Right lobe of liver (tissue), 6 donors: ENCODE measurements around the gene APOBEC3G. TPM values are rescaled to one million over a fixed set of nuclear protein-coding genes. Genes with fewer than 3 reads are reported as not detected.

Experiments
- ATAC-seq, 4 donors: fragments of 200-7000 bp; cut with Tn5 transposase; one replicate each; pipeline ENCODE4 v1.9.1; 2020; ENCODE audit warnings: mild to moderate bottlenecking in 4 of 4, moderate library complexity in 4 of 4
- DNase-seq, 3 donors: peaks; one replicate each; pipeline ENCODE4 v3.0.0-alpha.2; 2020
- H3K27ac ChIP-seq, 3 donors: fragments of 200-600 bp; one replicate each; pipeline ENCODE4 v1.8.0; 2022
- H3K27me3 ChIP-seq, 2 donors: fragments of 200-600 bp; one replicate each; pipeline ENCODE4 v1.8.0; 2022
- H3K36me3 ChIP-seq, 4 donors: fragments of 200-600 bp; sonication (generic) in 1 of 4; one replicate each; pipeline versions ENCODE4 v1.5.1 to v1.8.0; 2017 to 2022; ENCODE audit warnings: control low read depth in 1 of 4
- H3K4me1 ChIP-seq, 4 donors: fragments of 200-600 bp; sonication (generic) in 1 of 4; one replicate each; pipeline versions ENCODE4 v1.5.1 to v1.8.0; 2017 to 2022; ENCODE audit warnings: control low read depth in 1 of 4
- H3K4me3 ChIP-seq, 3 donors: fragments of 200-600 bp; one replicate each; pipeline ENCODE4 v1.8.0; 2022
- H3K9me3 ChIP-seq, 4 donors: fragments of 200-600 bp; sonication (generic) in 1 of 4; one replicate each; pipeline versions ENCODE4 v1.5.1 to v1.8.0; 2017 to 2022; ENCODE audit warnings: control low read depth in 1 of 4
- CTCF ChIP-seq, 4 donors: fragments of 200-600 bp in 3 of 4; fragments of 450-650 bp in 1 of 4; IDR thresholded peaks; one replicate each; pipeline versions ENCODE4 v1.5.1 to v1.8.0; 2016 to 2022; ENCODE audit warnings: antibody characterized with exemption in 4 of 4, mild to moderate bottlenecking in 2 of 4
- POLR2A ChIP-seq: fragments of 450-650 bp; IDR thresholded peaks from one replicate; pipeline ENCODE4 v1.6.1; 2017; ENCODE audit warnings: antibody characterized with exemption, mild to moderate bottlenecking
- WGBS: methylation state at CpG from one replicate; pipeline ENCODE4 v1.1.6; 2018; ENCODE audit warnings: low coverage, low lambda C conversion rate; ENCODE audit not compliant: insufficient coverage; ENCODE audit errors: missing lambda C conversion rate; 5-methylcytosine and 5-hydroxymethylcytosine counted together
- intact Hi-C, 2 donors: fragments of 100-400 bp; cut with DNase I; formaldehyde crosslinking; loops; one replicate each; pipeline versions ENCODE4 v1.11.2 to v1.14.1; 2022
- total RNA-seq, 6 experiments: library from RNA; depleted of rRNA in 2 of 6; stranded (reverse); fragments of >200 nt in 2 of 6; fragmentation: NEBNext Ultra II Directional in 3 of 6; extraction: Animal tissue kit (Norgen Biotek cat#: 25700) in 3 of 6; gene quantifications; one replicate each; pipeline versions ENCODE4 v1.1.0 to v1.2.4, GENCODE V29; 2016 to 2023
- donor health status: DM: no; HTN: yes; CAD: no.
- donor health status: DM: no; HTN: no; CAD: no.
- donor health status: DM: no; HTN: no; CAD: no.
- donor health status: DM: no; HTN: yes; CAD: no.
- donor health status: DM: no; HTN: yes; CAD: no.

The APOBEC3G gene
- total RNA-seq, 6 experiments from 2014 or later, result 0.42 to 3.0 (median 2.0) TPM

GRCh38 chr22:39098576-39098975 is 21.5 kb downstream of the APOBEC3G start:
- TF ChIP-seq CTCF (IDR thresholded peaks at IDR 0.05) (no peak), POLR2A (no peak)
- no peak overlapping the region for H3K4me3 ChIP-seq
- ATAC-seq (no peak), DNase-seq (peak in 1 of 3 donors; percentile 41)
- no peak overlapping the region for H3K27ac ChIP-seq
- no peaks in the 10 kb centered on the region for H3K27me3 ChIP-seq
- no peaks in the 10 kb centered on the region for H3K4me1 ChIP-seq
- intact Hi-C loops, result no loop called here
- no peaks in the 10 kb centered on the region for H3K36me3 ChIP-seq
- no peaks in the 10 kb centered on the region for H3K9me3 ChIP-seq
- 75% methylated on average over 8 of the region's 8 CpGs for WGBS

- Histone ChIP-seq H3K36me3 (no peaks in the 10 kb centered on the region), H3K4me3 (no peak overlapping the region), H3K4me1 (no peaks in the 10 kb centered on the region), H3K9me3 (no peaks in the 10 kb centered on the region), H3K27ac (no peak overlapping the region), H3K27me3 (no peaks in the 10 kb centered on the region)
- ATAC-seq (no peak), DNase-seq (peak in 1 of 3 donors; percentile 26)
- TF ChIP-seq CTCF (IDR thresholded peaks at IDR 0.05) (no peak), POLR2A (no peak)
- intact Hi-C loops, result no loop called here
- 60% methylated on average over 9 of the region's 13 CpGs for WGBS
These were observed 24.2 kb downstream of the APOBEC3G start for GRCh38 chr22:39101226-39101625.

- intact Hi-C loops, result no loop called here
- WGBS, result 46% methylated on average over 2 of the region's 2 CpGs
- no peaks in the 10 kb centered on the region for H3K27me3 ChIP-seq
- H3K4me3 ChIP-seq, result no peak overlapping the region
- no peaks in the 10 kb centered on the region for H3K36me3 ChIP-seq
- DNase-seq (no peak), ATAC-seq (no peak)
- no peak overlapping the region for H3K27ac ChIP-seq
- no peaks in the 10 kb centered on the region for H3K4me1 ChIP-seq
- TF ChIP-seq POLR2A (no peak), CTCF (IDR thresholded peaks at IDR 0.05) (no peak)
- H3K9me3 ChIP-seq, result no peaks in the 10 kb centered on the region
These were observed 26.4 kb downstream of the APOBEC3G start for GRCh38 chr22:39103431-39103830.

GRCh38 chr22:39106326-39106725 is 29.3 kb downstream of the APOBEC3G start:
- no peak for TF ChIP-seq CTCF (IDR thresholded peaks at IDR 0.05)
- TF ChIP-seq POLR2A, result no peak
- H3K27me3 ChIP-seq, result no peaks in the 10 kb centered on the region
- intact Hi-C loops, result no loop called here
- H3K4me1 ChIP-seq, result no peaks in the 10 kb centered on the region
- ATAC-seq, result no peak
- no CpG with 5 or more reads among the region's 2 CpGs for WGBS
- no peaks in the 10 kb centered on the region for H3K36me3 ChIP-seq
- H3K27ac ChIP-seq, result no peak overlapping the region
- no peaks in the 10 kb centered on the region for H3K9me3 ChIP-seq
- no peak overlapping the region for H3K4me3 ChIP-seq
- DNase-seq, result no peak

GRCh38 chr22:39108487-39108886 is 31.4 kb downstream of the APOBEC3G start:
- TF ChIP-seq POLR2A (no peak), CTCF (IDR thresholded peaks at IDR 0.05) (no peak)
- intact Hi-C loops, result no loop called here

More at GRCh38 chr22:39108487-39108886, 31.4 kb downstream of the APOBEC3G start:
- Histone ChIP-seq H3K4me3 (no peak overlapping the region), H3K27me3 (no peaks in the 10 kb centered on the region), H3K9me3 (no peaks in the 10 kb centered on the region), H3K27ac (no peak overlapping the region), H3K36me3 (no peaks in the 10 kb centered on the region), H3K4me1 (no peaks in the 10 kb centered on the region)
- 95% methylated on average over 3 of the region's 4 CpGs for WGBS
- DNase-seq (no peak), ATAC-seq (no peak)
